Cardiac muscle cell (in vitro differentiated cells and primary cell): Measurements from ENCODE around the gene UCK2. TPM values are rescaled to one million over a fixed set of nuclear protein-coding genes. Genes with fewer than 3 reads are reported as not detected.

Experiments used
- DNase-seq, 2 donors: peaks; one replicate each; pipeline versions ENCODE4 v3.0.0 to v3.0.0-alpha.2; 2010 to 2017; ENCODE audit warnings: low read depth in 1 of 2, low spot score in 1 of 2
- H3K27ac ChIP-seq: fragments of 200-600 bp; sonication (generic); 2 replicates; pipeline ENCODE4 v1.5.1; 2016
- H3K27me3 ChIP-seq: fragments of 200-600 bp; sonication (generic); 2 replicates; pipeline ENCODE4 v1.6.0; 2016; ENCODE audit warnings: control low read depth
- H3K36me3 ChIP-seq: fragments of 200-600 bp; sonication (generic); 2 replicates; pipeline ENCODE4 v1.5.1; 2016; ENCODE audit warnings: control low read depth
- H3K4me1 ChIP-seq: fragments of 200-600 bp; sonication (generic); 2 replicates; pipeline ENCODE4 v1.8.1; 2017; ENCODE audit warnings: low read depth, mild to moderate bottlenecking, mixed run types
- H3K4me3 ChIP-seq: fragments of 200-600 bp; sonication (generic); 2 replicates; pipeline ENCODE4 v1.5.1; 2016; ENCODE audit warnings: mild to moderate bottlenecking
- H3K9me3 ChIP-seq: fragments of 200-600 bp; sonication (generic); 2 replicates; pipeline ENCODE4 v1.5.1; 2017; ENCODE audit warnings: low read depth, mild to moderate bottlenecking, control low read depth
- polyA plus RNA-seq: library from polyadenylated mRNA; unstranded; fragments of >200 nt; fragmentation: Nextera tagmentation; extraction: Ambion mirVana; gene quantifications from 2 replicates; pipeline ENCODE4 v1.2.1, GENCODE V29; 2016
- total RNA-seq: library from RNA; depleted of rRNA; stranded (reverse); fragments of >200 nt; gene quantifications from 2 replicates; pipeline ENCODE4 v1.2.3, GENCODE V29; 2016
- TF ChIP-seq, protein P1 (sequence below): IDR thresholded peaks from 2 replicates; pipeline ENCODE4 v1.5.1; 2012; ENCODE audit warnings: low read depth, mild to moderate bottlenecking, low read length

The UCK2 gene
- total and polyA plus RNA-seq, 2 experiments from 2014 or later, result 19.0 to 29.6 TPM

DNA sequence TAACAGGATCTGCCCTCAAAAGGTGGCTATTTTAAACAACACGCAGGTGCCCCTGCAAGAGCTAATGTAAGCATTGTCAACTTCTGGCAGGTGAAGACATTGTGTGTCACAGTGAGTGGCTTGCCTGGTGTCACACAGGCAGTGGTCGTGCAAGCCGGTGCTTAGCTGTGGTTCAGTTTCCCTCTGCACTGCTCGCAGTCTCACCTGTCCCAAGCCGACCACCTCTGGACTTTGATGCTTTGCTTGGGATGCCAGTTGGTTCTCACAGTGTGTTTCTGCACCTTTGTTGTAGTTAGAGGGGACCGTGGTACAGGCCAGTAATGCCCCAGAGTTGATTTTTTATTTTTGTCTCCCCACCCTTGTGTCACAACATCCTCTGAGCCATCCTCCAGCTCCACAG is 85.2 kb downstream of the UCK2 start:
- TF ChIP-seq, protein P1, sequence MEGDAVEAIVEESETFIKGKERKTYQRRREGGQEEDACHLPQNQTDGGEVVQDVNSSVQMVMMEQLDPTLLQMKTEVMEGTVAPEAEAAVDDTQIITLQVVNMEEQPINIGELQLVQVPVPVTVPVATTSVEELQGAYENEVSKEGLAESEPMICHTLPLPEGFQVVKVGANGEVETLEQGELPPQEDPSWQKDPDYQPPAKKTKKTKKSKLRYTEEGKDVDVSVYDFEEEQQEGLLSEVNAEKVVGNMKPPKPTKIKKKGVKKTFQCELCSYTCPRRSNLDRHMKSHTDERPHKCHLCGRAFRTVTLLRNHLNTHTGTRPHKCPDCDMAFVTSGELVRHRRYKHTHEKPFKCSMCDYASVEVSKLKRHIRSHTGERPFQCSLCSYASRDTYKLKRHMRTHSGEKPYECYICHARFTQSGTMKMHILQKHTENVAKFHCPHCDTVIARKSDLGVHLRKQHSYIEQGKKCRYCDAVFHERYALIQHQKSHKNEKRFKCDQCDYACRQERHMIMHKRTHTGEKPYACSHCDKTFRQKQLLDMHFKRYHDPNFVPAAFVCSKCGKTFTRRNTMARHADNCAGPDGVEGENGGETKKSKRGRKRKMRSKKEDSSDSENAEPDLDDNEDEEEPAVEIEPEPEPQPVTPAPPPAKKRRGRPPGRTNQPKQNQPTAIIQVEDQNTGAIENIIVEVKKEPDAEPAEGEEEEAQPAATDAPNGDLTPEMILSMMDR, result no peak
- H3K36me3 ChIP-seq, result no peaks in the 10 kb centered on the region
- H3K9me3 ChIP-seq, result no peaks in the 10 kb centered on the region
- no peaks in the 10 kb centered on the region for H3K27me3 ChIP-seq
- no peak overlapping the region for H3K27ac ChIP-seq
- no peaks in the 10 kb centered on the region for H3K4me1 ChIP-seq
- no peak overlapping the region for H3K4me3 ChIP-seq
- DNase-seq, result no peak

DNA sequence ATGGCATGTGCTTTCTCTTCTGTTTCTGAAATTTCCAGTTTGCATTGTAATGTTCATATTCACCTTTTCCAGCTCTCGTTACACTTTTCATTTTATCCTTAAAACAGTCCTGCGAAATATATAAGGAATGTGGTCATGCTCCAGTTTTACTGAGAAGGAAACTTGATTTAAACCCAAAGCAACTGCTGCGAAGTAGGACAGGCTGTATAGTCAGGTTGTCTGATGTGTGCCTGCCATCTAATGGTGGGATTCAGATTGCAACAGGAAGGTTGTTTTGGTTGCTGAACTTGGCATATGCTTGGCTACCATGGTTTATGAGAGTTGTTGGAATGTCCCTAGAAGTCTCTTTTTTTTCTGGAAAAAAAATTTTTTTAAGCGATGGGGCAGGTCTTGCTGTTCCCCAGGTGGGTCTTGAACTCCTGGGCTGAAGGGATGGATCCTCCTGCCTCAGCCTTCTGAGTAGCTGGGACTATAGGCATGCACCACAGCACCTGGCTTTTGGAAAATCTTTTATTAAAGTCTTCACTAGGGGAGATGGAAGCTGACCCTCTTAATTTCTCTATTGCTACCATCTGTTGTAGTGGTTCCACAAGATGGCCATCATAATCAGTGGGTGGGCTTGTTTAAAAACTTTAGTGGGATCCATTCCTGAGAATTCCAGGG is 86.9 kb downstream of the UCK2 start:
- H3K27me3 ChIP-seq, result no peaks in the 10 kb centered on the region
- H3K27ac ChIP-seq, result no peak overlapping the region
- DNase-seq, result peak; percentile 72 to 90
- H3K36me3 ChIP-seq, result no peaks in the 10 kb centered on the region
- H3K4me1 ChIP-seq, result no peaks in the 10 kb centered on the region
- no peak overlapping the region for H3K4me3 ChIP-seq
- TF ChIP-seq, protein P1, result peak; percentile 90
- no peaks in the 10 kb centered on the region for H3K9me3 ChIP-seq

DNA sequence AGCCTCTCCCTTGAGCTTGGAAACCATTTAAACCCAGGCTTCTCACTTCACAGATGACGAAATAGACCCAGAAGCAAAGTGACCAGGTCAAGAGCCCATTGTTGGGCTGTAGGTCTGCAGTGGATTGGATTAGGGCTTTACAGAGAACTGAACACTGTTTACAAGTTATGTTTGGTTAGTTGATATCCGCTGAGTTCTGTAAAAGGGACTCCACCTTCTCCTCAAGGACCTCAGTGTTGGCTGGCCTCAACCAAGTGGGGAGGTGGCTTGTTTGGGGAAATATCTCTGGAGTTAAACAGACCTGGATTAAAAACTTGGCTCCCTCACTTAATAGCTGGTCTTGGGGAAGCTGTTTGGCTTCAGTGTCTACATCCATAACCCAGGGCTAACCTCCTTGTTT is 88.1 kb downstream of the UCK2 start:
- TF ChIP-seq, protein P1, result no peak

DNA sequence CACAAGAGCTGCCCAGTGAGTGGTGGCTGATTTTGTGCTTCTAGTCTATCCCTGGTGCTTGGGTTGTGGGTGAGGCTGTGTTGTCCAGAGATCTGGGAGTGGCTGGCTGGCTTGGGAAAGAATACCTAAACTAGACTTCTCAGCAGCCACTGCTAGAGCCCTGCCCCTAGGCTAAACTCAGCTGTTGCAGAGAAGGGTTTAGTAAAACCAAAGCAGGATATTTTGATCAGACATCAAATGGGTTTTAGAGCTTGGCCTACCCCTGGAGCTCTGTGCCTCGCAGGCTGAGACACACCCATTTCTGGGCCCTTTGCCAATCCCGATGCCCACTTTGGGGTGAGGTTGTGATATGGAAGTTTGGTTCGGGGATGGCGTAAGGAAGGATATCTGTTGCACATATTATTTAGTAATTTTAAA is 88.5 kb downstream of the UCK2 start:
- no peaks in the 10 kb centered on the region for H3K27me3 ChIP-seq
- no peaks in the 10 kb centered on the region for H3K36me3 ChIP-seq
- no peak overlapping the region for H3K4me3 ChIP-seq
- TF ChIP-seq, protein P1, result no peak
- DNase-seq, result no peak
- no peaks in the 10 kb centered on the region for H3K9me3 ChIP-seq
- no peak overlapping the region for H3K27ac ChIP-seq
- H3K4me1 ChIP-seq, result no peaks in the 10 kb centered on the region

More for the DNA sequence above, 88.1 kb downstream of the UCK2 start:
- DNase-seq, result no peak
- no peak overlapping the region for H3K27ac ChIP-seq
- H3K36me3 ChIP-seq, result no peaks in the 10 kb centered on the region
- H3K4me3 ChIP-seq, result no peak overlapping the region
- no peaks in the 10 kb centered on the region for H3K27me3 ChIP-seq
- no peaks in the 10 kb centered on the region for H3K4me1 ChIP-seq
- no peaks in the 10 kb centered on the region for H3K9me3 ChIP-seq

DNA sequence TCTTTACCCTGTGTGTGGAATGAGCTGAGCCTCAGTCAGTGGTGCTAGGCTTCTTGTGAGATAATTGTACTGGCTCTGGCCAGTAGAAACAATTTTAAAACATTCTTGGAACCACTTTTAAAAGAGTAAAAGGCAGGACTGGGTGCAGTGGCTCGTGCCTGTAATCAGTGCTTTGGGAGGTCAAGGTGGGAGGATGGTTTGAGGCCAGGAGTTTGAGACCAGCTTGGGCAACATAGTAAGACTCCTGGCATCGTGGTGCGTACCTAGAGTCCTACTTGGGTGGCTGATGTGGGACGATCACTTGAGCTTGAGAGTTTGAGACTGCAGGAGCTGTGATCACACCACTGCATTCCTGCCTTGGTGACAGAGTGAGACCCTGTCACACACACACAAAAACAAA is 89.8 kb downstream of the UCK2 start:
- H3K27me3 ChIP-seq, result no peaks in the 10 kb centered on the region
- no peak for DNase-seq
- H3K27ac ChIP-seq, result no peak overlapping the region
- H3K9me3 ChIP-seq, result no peaks in the 10 kb centered on the region
- no peaks in the 10 kb centered on the region for H3K4me1 ChIP-seq
- no peak overlapping the region for H3K4me3 ChIP-seq
- no peaks in the 10 kb centered on the region for H3K36me3 ChIP-seq
- TF ChIP-seq, protein P1, result no peak
